ENCODE results near the gene COMMD1.
A peak's percentile ranks its signal among the peaks of the same experiment; 100 is the strongest.
"Not testable (repeated sequence)": the region's sequence is repeated elsewhere in the genome, so short reads cannot be mapped to it uniquely, and the experiment has no call there.

The COMMD1 gene

DNA sequence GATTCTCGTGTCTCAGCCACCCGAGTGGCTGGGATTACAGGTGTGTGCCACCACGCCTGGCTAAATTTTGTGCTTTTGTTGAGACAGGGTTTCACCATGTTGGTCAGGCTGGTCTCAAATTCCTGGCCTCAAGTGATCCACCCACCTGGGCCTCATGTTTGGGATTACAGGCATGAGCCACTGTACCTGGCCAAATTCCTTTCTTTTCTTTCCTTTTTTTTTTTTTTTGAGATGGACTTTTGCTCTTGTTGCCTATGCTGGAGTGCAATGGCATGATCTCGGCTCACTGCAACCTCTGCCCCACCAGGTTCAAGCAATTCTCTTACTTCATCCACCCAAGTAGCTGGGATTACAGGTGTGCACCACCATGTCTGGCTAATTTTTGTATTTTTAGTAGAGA lies 9.3 kb downstream of the COMMD1 start:
- in situ Hi-C loops (cut with HindIII; ENCODE audit: low pct_ligation_motif_present, low pct_unique_long_range_greater_than_20kb, low sequenced_read_pairs); DNase-seq: not testable (repeated sequence)

DNA sequence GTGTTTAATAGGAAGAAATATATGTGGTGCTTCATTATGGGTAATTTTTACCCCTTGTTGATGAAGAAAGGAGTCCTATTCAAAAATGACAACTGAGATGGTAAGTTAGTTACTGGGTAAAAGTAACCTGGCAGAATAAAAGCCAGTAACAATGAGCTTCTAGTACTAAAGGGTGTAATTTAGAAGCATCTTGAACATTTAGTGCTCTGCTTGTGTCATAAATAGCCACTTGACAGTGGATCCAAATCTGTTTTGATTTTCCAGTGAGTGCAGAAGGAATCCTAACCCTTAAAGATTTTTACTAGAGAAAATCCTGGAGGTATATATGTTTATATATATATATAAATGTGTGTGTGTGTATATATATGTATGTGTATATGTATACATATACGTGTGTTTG lies 15.1 kb downstream of the COMMD1 start:
- in situ Hi-C loops (cut with HindIII; ENCODE audit: low pct_ligation_motif_present, low pct_unique_long_range_greater_than_20kb, low sequenced_read_pairs) = loop anchor here (10.0 kb wide), 1 partner anchor 494 kb away; no protein-coding TSS in a partner anchor
- DNase-seq = no peak

DNA sequence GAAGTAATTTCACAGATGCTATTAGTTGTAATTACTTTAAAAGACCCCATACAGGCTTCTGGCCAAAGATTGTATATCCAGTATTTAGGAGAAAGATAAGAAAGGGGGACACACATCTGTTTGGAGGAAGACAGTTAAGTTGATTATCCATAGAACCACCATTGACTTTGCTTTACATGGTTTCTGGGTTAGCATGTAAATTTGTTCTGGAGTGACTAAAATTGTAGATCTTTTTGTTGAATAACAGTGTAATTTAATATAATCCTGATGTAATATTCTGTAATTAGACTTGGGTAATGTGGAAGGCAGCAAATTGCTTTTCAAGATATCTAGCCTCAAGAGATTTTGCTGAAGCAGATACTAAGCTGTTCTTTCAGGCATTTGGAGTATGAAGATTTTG lies 17.2 kb downstream of the COMMD1 start:
- in situ Hi-C loops (cut with HindIII; ENCODE audit: low pct_ligation_motif_present, low pct_unique_long_range_greater_than_20kb, low sequenced_read_pairs) = loop anchor here (10.0 kb wide), 1 partner anchor 492 kb away; no protein-coding TSS in a partner anchor
- no peak for DNase-seq

DNA sequence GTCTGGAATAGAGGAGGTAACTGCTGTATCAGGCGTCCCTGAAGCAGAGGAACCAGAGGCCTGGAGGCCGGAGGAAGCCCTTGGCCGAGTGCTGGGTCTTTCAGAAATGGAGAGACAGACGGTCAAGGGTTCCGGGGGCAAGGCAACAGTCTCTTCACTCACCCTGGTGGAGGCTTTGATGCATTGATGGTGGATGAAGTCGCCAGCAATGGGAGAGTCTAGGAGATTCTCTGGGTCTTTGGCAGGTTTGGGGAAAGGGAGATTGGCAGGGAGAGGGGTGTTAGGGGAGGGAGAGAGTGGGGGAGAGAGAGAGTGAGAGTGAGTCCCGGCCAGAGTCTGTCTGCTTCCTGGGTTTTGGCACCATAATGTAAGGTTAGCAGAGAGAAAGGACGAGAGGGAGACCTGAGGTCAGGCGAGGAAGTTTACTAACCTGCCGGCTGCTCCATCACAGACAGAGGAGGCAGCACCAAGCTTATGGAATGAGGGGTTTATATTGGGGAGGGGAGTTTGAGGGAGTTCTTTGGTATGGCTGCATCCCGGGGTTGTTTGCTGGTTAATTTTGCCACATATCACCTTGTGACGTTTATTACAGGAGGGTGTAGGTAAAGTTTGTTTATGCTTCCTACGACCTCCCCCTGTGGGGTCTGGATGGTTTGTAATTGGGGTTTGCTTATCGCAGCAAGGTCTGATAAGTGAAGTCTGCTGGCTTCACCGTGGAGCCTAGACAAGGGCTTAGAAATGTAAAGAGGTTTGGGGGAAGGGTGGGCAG lies 19.6 kb downstream of the COMMD1 start:
- in situ Hi-C loops (cut with HindIII; ENCODE audit: low pct_ligation_motif_present, low pct_unique_long_range_greater_than_20kb, low sequenced_read_pairs) = loop anchor here (10.0 kb wide), 1 partner anchor 490 kb away; no protein-coding TSS in a partner anchor
- no peak for DNase-seq

DNA sequence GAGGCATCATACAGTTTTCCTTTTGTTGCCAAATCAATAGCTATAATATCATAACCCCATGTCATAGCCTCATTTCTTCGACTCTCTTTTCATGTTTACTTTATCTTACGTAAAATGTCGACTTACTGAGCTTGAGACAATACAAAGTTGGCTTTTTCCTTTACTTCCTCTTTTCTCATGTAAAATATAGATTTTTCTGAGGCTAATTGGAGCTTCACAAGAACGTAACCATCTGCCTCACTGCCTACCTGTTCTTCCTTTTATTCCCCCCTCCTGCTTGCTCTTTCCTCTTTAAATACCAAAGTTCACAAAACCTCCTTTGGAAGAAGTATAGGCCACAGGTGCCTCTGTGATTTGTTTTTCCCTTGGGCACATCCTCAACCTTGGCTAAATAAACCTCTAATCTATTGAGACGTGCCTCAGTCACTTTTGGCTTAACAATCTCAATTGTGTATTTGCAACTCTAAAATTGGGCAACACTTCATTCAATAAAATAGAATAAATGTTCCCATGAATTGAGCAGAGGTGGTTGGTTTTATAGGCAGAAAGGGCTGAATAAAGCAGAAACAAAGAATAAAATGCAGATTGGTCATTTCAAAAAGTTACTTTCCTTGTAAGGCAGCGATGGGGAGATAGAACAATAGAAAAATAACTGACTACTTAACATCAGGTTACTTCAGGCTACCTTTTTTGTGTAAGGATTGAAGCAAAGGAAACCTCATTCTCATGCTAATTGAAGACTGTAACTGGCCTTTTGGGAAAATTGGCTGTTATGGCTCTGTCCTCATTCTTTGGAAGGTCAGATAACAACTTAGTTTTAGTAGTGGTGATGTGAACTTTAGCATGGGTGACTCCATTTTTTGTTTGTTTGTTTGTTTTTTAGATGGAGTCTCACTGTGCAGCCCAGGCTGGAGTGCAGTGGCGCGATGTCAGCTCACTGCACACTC lies 21.3 kb downstream of the COMMD1 start:
- in situ Hi-C loops (cut with HindIII; ENCODE audit: low pct_ligation_motif_present, low pct_unique_long_range_greater_than_20kb, low sequenced_read_pairs) = loop anchor here (10.0 kb wide), 1 partner anchor 488 kb away; no protein-coding TSS in a partner anchor
- no peak for DNase-seq

DNA sequence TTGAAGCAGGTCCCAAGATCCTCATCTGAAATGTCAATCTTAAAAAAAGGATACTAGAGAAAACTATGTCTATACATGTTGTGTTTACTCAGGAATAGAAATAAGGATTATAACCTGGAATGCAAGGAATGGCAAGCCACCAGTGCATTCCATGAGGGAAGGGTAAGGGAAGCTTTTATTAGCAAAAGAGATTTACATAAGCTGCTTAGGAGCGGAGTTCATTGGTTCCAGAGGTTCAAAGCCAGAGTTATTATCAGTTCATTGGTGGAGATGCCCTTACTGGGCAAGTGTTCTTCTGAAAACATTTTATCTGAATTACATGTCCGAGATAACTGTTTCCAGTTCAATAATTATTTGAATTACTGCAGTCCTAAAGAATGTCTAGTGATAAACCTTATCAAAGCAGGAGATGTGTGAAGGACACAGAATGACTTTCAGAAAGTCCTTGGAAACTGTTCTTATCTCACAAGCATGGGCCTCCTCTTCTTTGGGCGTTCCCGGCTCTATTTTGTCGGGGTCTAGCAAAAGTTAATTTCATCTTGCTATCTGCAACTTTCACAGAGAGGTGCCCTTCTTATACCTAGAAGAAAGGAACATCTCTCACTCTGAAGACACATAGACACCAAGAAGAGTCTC lies 23.5 kb downstream of the COMMD1 start:
- DNase-seq = peak; percentile 12
- in situ Hi-C loops (cut with HindIII; ENCODE audit: low pct_ligation_motif_present, low pct_unique_long_range_greater_than_20kb, low sequenced_read_pairs) = loop anchor here (10.0 kb wide), 1 partner anchor 486 kb away; no protein-coding TSS in a partner anchor

DNA sequence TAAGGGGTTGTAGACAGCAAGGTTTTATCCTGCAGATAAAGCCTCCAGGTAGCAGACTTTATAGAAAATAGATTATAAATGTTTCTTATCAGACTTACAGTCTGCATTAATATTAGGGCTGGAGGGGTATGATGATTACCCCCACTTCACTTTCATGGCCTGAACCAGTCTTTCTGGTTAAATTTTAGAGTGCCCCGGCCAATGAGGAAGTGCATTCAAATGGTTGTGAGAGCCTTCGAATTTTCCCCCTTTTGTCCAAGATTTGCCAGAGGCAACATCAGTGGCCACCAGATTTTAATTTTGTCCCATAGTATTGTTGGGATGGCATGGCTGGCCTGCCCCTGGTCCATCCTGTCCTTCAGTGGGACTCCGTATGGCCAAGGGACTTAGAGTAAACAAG lies 31.6 kb downstream of the COMMD1 start:
- in situ Hi-C loops (cut with HindIII; ENCODE audit: low pct_ligation_motif_present, low pct_unique_long_range_greater_than_20kb, low sequenced_read_pairs) = no loop called here
- no peak for DNase-seq

DNA sequence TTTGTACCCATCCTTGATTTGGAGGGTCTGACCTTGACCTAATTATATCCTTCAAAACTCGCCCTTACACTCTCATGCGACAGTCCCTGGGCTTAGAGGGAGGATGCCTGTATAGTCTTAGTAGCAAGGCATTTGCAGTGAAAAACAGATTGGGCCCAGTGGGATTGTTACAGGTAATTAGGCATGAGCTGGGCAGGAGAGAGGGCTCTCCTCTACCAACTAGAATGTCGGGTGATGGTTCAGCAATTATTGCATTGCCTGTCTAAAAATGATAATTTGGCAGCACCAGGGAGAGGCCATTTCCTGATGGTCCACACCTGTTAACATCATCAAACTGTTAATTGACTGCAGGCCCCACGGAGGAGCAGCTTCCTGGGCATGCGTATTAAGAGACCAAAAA lies 32.4 kb downstream of the COMMD1 start:
- DNase-seq = no peak
- in situ Hi-C loops (cut with HindIII; ENCODE audit: low pct_ligation_motif_present, low pct_unique_long_range_greater_than_20kb, low sequenced_read_pairs) = no loop called here

DNA sequence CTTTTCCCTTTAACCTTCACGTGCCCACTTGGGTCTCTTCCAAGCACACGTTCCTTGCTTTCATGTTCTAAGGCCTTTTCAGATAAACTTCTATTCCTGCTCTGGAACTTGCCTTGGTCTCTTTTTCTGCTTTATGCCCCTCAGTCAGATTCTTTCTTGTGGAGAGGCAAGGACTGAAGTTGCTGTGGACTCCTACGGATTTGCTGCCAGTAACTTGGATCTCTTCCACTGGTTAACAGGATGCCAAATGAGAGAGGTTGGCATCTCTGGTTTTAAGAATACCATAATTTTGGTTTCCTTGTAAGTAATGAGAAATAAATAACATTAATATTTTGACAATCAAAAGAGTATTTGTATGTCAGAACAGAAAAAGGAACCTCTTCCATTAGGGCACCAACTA lies 33.0 kb downstream of the COMMD1 start:
- DNase-seq = no peak
- in situ Hi-C loops (cut with HindIII; ENCODE audit: low pct_ligation_motif_present, low pct_unique_long_range_greater_than_20kb, low sequenced_read_pairs) = no loop called here

DNA sequence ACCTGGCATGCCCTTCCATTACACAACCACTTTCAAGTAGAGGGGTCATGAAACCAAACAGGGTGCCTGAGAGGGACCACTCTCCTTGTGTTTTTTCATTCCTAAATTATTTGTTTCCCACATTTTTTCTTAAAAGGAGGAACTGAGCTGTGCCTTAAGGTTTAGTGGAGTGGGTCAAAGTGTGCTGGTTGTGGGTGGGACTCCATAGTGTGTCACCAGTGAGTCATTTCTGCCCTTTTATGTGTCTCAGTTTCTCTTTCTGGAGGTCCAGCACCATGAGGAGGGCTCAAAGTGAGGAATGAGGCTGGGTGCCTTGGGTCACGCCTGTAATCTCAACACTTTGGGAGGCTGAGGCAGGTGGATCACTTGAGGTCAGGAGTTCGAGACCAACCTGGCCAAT lies 37.8 kb downstream of the COMMD1 start:
- DNase-seq = no peak
- in situ Hi-C loops (cut with HindIII; ENCODE audit: low pct_ligation_motif_present, low pct_unique_long_range_greater_than_20kb, low sequenced_read_pairs) = no loop called here

DNA sequence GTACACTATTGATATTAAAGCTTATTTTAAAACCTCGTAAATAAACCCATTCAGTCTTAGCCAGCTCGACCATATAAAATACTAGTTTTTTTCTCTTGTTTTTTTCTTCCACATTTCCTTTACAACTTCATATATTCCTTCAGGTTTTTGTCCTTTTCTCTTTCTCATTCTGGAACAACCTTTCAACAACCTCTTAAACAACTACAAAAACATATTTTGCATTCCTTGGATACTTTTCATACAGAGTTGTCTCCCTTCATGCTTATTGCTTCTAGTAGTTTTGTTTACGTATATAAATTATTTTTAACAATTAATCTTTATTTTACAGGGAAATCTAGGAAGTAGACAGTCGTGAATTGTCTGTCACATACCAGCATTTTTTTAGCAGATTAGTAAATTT lies 41.2 kb downstream of the COMMD1 start:
- in situ Hi-C loops (cut with HindIII; ENCODE audit: low pct_ligation_motif_present, low pct_unique_long_range_greater_than_20kb, low sequenced_read_pairs) = no loop called here
- DNase-seq = no peak

DNA sequence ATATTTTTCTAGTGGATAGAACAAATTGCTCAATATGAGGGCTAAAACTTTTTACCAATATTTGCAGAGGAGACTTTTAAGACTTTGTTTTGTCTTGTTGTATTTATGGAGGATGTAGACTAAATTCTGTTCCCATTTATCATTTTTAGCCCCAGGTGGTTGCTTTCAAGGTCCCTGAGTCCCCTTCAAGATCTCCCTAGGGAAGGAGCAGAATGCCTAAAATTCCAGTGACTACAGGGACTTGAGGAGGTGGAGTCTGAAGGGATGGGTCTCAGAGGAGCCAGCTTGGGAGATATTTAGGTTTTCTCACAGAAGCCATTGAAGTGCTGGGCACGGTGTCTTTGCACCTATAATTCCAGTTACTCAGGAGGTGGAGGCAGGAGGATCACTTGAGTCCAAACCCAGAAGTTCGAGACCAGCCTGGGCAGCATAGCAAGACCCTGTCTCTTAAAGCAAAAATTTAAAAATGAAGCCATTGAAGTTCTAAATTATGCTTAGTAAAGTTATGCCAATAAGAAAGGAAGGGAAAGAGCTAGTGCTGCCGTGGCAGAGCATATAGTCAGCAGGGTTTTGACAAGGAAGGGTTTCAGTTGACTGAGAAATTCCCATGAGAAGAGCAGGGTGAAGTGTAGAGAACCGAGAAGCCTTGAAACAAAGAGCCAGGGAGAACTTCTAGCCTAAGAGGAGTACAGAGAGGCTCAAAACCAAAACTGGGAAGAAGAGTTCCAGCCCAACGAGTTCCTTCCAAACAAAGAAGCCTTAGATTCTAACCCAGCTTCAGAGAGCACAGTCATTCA lies 43.4 kb downstream of the COMMD1 start:
- DNase-seq = no peak
- in situ Hi-C loops (cut with HindIII; ENCODE audit: low pct_ligation_motif_present, low pct_unique_long_range_greater_than_20kb, low sequenced_read_pairs) = no loop called here

DNA sequence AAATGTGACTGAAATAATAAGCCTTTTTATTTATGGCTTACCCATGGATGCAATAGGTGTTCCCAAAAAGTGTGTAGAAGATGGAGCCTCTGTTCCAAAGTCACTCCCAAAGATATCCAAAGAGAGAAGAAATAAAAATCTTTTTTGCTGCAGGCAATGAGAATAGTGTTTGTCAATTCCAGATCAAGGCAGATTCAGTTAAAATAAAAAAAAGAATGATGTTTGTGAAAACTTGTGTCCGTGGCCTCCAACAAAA lies 43.9 kb downstream of the COMMD1 start:
- no peak for DNase-seq
- in situ Hi-C loops (cut with HindIII; ENCODE audit: low pct_ligation_motif_present, low pct_unique_long_range_greater_than_20kb, low sequenced_read_pairs) = no loop called here

DNA sequence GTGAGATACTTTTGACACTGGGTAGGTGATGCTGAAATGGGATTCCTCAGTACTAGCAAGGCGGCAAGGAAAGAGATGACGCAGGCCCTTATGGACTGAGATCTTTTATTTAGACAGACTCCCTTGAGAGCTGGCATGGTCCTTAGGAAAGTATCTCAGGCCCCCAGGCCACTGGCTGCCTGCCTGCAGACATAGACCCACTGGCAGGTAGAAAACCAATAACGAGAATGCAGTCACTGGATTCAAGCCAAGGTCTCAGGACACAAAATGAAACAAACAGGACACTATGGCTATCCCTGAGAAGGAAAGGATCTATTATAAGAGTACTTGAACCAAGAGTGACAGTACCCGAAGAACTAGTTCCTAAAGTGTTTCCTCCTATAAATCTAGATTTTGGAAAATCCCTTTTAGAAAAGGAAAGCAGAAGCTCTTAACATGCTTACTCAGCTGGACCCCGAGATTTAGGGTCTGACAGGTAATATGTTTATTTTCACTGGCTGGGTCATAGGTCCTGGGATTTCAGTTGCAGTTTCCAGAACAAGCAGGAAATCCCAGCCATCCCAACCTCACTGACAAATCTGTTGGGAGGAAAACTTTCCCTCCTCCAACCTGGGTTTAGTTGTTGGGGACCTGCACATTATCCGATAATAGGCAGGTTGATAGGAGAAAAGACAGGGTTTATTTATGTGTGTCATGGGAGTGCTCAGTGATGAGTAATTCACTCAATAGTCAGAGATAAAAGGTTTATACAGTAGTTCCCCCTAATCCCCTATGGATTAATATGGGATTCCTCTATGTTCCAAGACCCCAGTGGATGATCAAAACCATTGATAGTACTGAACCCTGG lies 44.5 kb downstream of the COMMD1 start:
- no peak for DNase-seq
- in situ Hi-C loops (cut with HindIII; ENCODE audit: low pct_ligation_motif_present, low pct_unique_long_range_greater_than_20kb, low sequenced_read_pairs) = no loop called here

DNA sequence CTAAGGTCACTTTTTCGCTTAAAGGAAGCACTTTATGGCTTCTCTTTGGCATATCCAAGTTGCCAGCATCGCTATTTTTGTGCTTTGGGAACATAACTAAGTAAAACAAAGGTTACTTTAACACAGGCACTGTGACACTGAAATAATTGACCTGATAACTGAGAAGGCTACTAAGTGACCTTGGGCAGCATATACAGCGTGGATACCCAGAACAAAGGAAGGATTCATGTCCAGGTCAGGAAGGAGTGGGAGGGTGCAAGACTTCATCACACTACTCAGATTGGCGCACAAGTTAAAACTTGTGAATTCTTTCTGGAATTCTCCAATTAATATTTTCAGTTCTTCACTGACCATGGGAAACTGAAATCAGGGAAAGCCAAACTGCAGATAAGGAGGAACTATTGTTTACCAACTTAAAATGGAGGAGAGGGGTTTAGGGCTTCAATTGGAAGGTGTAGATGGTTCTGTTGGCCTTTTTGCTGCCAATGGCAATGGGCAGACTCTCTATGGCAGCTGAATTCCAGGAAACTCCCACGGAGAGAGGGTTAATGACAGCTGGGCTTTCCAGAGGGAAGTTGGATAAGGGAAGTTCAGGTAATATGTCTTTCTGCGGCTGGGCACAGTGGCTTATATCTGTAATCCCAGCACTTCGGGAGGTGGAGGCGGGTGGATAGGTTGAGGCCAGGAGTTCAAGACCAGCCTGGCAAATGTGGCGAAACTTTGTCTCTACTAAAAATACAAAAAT lies 45.3 kb downstream of the COMMD1 start:
- DNase-seq = no peak
- in situ Hi-C loops (cut with HindIII; ENCODE audit: low pct_ligation_motif_present, low pct_unique_long_range_greater_than_20kb, low sequenced_read_pairs) = no loop called here

DNA sequence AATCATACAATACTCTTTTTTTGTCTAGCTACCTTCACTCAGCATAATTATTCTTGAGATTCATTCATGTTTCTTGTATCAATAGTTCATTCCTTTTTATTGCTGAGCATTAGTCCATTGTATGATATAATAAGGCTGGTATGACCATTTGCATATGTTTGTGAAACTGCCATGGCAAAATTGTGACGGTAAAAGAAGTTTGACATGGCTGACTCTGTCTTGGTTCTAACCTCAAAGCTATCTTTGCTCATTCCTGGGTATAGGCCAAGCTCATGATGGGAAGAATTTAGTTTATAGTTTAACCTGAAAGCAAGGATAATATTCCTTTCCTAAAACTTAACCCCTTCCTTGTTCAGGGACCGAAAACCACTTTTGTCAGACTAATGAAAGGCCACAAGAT lies 46.4 kb downstream of the COMMD1 start:
- in situ Hi-C loops (cut with HindIII; ENCODE audit: low pct_ligation_motif_present, low pct_unique_long_range_greater_than_20kb, low sequenced_read_pairs) = no loop called here
- no peak for DNase-seq

DNA sequence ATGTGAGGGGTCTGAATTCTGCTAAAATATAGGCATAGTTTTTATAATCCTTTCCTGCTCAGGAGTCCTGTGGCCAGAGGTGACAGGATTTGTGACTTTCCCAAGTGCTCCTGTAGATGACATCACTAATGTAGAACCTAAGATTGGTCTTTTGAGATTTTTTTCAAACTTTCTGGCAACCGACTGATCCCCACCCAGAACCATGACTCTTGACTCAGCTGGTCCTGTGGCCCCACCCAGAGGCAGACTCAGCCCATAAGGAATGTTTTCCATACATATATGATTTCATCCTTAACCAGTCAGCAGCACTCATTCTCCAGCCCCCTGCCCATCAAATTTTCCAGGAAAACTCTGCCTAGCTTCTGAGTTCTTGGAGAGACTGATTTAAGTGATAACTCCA lies 46.8 kb downstream of the COMMD1 start:
- DNase-seq = no peak
- in situ Hi-C loops (cut with HindIII; ENCODE audit: low pct_ligation_motif_present, low pct_unique_long_range_greater_than_20kb, low sequenced_read_pairs) = no loop called here

Measured in ACHN (cell line).